Measurements from ENCODE around the gene PLXNB2. TPM values are rescaled to one million over a fixed set of nuclear protein-coding genes. Genes with fewer than 3 reads are reported as not detected.

The PLXNB2 gene
- total RNA-seq, 1 experiment from 2014 or later = 236 TPM

DNA sequence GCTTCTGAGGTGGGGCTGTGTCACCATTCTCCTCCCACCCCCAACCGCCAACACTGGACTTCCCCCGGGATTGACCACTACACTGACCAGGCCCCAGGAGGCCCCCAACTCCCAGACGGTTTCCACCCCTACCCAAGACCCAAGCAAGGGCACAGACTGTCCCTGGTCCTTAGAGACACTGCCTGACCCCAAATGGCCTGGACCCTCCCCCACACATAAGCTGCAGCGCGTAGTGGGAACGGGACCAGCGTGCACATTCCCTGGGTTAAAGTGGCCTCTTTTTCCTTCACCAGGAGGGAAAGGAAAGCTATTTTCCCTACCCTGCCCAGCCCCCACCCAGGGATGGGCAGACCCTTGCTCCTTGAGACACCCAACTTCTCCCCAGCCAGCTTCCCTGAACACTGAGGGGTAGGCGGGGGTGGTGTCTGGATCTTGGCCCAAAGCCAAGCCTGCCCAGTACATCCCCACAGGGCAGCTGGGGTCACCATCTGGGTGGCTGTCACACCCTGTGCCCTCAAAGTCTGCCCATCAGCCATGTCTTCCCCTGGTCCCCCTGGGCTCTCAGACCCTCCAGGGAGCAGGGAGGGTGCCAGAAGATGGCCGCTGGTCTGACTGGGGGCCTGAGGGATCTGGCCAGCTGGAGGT is 44.4 kb downstream of the PLXNB2 start:
- ATAC-seq = no peak
- peak overlapping the region in 1 of 2 experiments; percentile 90; a peak in 2 of 4 replicates for H3K4me3 ChIP-seq (replicated peaks in 1 of 2; ENCODE audit: low read depth in 1 of 2, low read length in 2 of 2)
- no peaks in the 10 kb centered on the region for H3K9me3 ChIP-seq (ENCODE audit: control insufficient read depth in 1 of 2, insufficient read depth in 1 of 2, low read depth in 1 of 2, low read length in 2 of 2)
- no peaks in the 10 kb centered on the region for H4K20me1 ChIP-seq (ENCODE audit: insufficient read depth)
- intact Hi-C loops (cut with micrococcal nuclease) = no loop called here
- H3K27ac ChIP-seq (ENCODE audit: low read depth, low read length) = peak overlapping the region; percentile 83
- H2AFZ ChIP-seq (ENCODE audit: low read depth, low read length, poor library complexity, severe bottlenecking) = no peak overlapping the region
- no peaks in the 10 kb centered on the region for H3K27me3 ChIP-seq (ENCODE audit: insufficient read depth, low read length)
- peaks cover 20 to 32% of the 10 kb centered on the region in 2 experiments for H3K4me1 ChIP-seq (ENCODE audit: control insufficient read depth in 1 of 2, insufficient read depth in 2 of 2, low read length in 2 of 2)
- POLR2A ChIA-PET = interaction anchor here (0.6 to 1.2 kb wide), 3 partner anchors 8 to 86 kb away, joined by 3 to 4 read pairs (median 4); no protein-coding TSS in a partner anchor
- TF ChIP-seq SP1 (IDR thresholded peaks at IDR 0.05; ENCODE audit: low read depth) (no peak), ZNF274 (IDR thresholded peaks at IDR 0.05; ENCODE audit: low read depth, low read length) (no peak), SIN3A (IDR thresholded peaks at IDR 0.05; ENCODE audit: low read depth) (no peak), CEBPB (IDR thresholded peaks at IDR 0.05; ENCODE audit: low read depth) (no peak), POLR2AphosphoS5 (IDR thresholded peaks at IDR 0.05; ENCODE audit: low read depth, low read length) (no peak), YY1 (IDR thresholded peaks at IDR 0.05; ENCODE audit: extremely low read depth, insufficient replicate concordance, low read depth, low read length) (no peak), ZFX (IDR thresholded peaks at IDR 0.05) (no peak), EZH2 (IDR thresholded peaks at IDR 0.05) (no peak), JUND (IDR thresholded peaks at IDR 0.05) (no peak), POLR2A (IDR thresholded peaks at IDR 0.05; ENCODE audit: borderline replicate concordance, extremely low read depth, insufficient read depth, insufficient read length) (no peak), EGR1 (IDR thresholded peaks at IDR 0.05; ENCODE audit: low read depth) (no peak), RAD21 (IDR thresholded peaks at IDR 0.05; ENCODE audit: low read depth) (no peak), SRF (IDR thresholded peaks at IDR 0.05; ENCODE audit: low read depth) (no peak), CBX3 (IDR thresholded peaks at IDR 0.05; ENCODE audit: low read depth) (no peak)
- TF ChIP-seq, protein P1, sequence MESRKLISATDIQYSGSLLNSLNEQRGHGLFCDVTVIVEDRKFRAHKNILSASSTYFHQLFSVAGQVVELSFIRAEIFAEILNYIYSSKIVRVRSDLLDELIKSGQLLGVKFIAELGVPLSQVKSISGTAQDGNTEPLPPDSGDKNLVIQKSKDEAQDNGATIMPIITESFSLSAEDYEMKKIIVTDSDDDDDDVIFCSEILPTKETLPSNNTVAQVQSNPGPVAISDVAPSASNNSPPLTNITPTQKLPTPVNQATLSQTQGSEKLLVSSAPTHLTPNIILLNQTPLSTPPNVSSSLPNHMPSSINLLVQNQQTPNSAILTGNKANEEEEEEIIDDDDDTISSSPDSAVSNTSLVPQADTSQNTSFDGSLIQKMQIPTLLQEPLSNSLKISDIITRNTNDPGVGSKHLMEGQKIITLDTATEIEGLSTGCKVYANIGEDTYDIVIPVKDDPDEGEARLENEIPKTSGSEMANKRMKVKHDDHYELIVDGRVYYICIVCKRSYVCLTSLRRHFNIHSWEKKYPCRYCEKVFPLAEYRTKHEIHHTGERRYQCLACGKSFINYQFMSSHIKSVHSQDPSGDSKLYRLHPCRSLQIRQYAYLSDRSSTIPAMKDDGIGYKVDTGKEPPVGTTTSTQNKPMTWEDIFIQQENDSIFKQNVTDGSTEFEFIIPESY (IDR thresholded peaks at IDR 0.05; ENCODE audit: extremely low read depth, insufficient replicate concordance, low read length) = no peak
- TF ChIP-seq, protein P2, sequence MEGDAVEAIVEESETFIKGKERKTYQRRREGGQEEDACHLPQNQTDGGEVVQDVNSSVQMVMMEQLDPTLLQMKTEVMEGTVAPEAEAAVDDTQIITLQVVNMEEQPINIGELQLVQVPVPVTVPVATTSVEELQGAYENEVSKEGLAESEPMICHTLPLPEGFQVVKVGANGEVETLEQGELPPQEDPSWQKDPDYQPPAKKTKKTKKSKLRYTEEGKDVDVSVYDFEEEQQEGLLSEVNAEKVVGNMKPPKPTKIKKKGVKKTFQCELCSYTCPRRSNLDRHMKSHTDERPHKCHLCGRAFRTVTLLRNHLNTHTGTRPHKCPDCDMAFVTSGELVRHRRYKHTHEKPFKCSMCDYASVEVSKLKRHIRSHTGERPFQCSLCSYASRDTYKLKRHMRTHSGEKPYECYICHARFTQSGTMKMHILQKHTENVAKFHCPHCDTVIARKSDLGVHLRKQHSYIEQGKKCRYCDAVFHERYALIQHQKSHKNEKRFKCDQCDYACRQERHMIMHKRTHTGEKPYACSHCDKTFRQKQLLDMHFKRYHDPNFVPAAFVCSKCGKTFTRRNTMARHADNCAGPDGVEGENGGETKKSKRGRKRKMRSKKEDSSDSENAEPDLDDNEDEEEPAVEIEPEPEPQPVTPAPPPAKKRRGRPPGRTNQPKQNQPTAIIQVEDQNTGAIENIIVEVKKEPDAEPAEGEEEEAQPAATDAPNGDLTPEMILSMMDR (IDR thresholded peaks at IDR 0.05 in 2 of 3, conservative IDR thresholded peaks at IDR 0.05 in 1 of 3; ENCODE audit: borderline replicate concordance in 1 of 3, insufficient read depth in 1 of 3, low read depth in 2 of 3, low read length in 2 of 3) = no peak
- TF ChIP-seq, protein P3, sequence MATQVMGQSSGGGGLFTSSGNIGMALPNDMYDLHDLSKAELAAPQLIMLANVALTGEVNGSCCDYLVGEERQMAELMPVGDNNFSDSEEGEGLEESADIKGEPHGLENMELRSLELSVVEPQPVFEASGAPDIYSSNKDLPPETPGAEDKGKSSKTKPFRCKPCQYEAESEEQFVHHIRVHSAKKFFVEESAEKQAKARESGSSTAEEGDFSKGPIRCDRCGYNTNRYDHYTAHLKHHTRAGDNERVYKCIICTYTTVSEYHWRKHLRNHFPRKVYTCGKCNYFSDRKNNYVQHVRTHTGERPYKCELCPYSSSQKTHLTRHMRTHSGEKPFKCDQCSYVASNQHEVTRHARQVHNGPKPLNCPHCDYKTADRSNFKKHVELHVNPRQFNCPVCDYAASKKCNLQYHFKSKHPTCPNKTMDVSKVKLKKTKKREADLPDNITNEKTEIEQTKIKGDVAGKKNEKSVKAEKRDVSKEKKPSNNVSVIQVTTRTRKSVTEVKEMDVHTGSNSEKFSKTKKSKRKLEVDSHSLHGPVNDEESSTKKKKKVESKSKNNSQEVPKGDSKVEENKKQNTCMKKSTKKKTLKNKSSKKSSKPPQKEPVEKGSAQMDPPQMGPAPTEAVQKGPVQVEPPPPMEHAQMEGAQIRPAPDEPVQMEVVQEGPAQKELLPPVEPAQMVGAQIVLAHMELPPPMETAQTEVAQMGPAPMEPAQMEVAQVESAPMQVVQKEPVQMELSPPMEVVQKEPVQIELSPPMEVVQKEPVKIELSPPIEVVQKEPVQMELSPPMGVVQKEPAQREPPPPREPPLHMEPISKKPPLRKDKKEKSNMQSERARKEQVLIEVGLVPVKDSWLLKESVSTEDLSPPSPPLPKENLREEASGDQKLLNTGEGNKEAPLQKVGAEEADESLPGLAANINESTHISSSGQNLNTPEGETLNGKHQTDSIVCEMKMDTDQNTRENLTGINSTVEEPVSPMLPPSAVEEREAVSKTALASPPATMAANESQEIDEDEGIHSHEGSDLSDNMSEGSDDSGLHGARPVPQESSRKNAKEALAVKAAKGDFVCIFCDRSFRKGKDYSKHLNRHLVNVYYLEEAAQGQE (IDR thresholded peaks at IDR 0.05; ENCODE audit: low read depth) = no peak
- TF ChIP-seq, protein P4, sequence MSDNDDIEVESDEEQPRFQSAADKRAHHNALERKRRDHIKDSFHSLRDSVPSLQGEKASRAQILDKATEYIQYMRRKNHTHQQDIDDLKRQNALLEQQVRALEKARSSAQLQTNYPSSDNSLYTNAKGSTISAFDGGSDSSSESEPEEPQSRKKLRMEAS (IDR thresholded peaks at IDR 0.05) = no peak
- no peaks in the 10 kb centered on the region; a peak in 1 of 4 replicates for H3K36me3 ChIP-seq (ENCODE audit: control insufficient read depth in 1 of 2, insufficient read depth in 2 of 2, low read length in 2 of 2)
- peak overlapping the region; percentile 94 for H3K9ac ChIP-seq (ENCODE audit: low read length)
- RAD21 ChIA-PET (ENCODE audit: low non-redundant PET in 1 of 2, low total read pairs in 2 of 2, uncharacterized antibody in 2 of 2, unreplicated experiment in 2 of 2) = interaction anchor here in 1 of 2 experiments (1.5 kb wide), 1 partner anchor 79 kb away, joined by 4 read pairs; no protein-coding TSS in a partner anchor
- peaks cover 28% of the 10 kb centered on the region for H3K79me2 ChIP-seq (ENCODE audit: insufficient read depth, low read length)
- no peak for DNase-seq (ENCODE audit: low read depth, low spot score)
- peak overlapping the region; percentile 95 for H3K4me2 ChIP-seq (ENCODE audit: low read length)
- BruUV-seq (replicated peaks) = no TSS peak
- H3K9me2 ChIP-seq (ENCODE audit: insufficient read depth) = no peaks in the 10 kb centered on the region
- CTCF ChIA-PET = interaction anchor here (0.8 to 1.4 kb wide), 3 partner anchors 11 to 79 kb away, joined by 3 to 7 read pairs (median 4); partner anchors contain the start of gene HDAC10
